DND-41 (cell line): ENCODE data around the gene PTPRG.

Experiments
- CTCF ChIP-seq: IDR thresholded peaks from 2 replicates; pipeline ENCODE4 v1.5.1; 2012; ENCODE audit warnings: borderline replicate concordance, low read length, moderate library complexity, mild to moderate bottlenecking; ENCODE audit not compliant: poor library complexity, severe bottlenecking; ENCODE audit errors: extremely low read depth
- EZH2 ChIP-seq: IDR thresholded peaks from 3 replicates; pipeline ENCODE4 v1.6.1; 2012; ENCODE audit warnings: borderline replicate concordance, low read depth, mild to moderate bottlenecking, moderate library complexity, low read length, inconsistent platforms; ENCODE audit not compliant: severe bottlenecking

- TF ChIP-seq CTCF (no peak), EZH2 (no peak)
Observed at GRCh38 chr3:61684386-61684785, 123.0 kb downstream of the PTPRG start.
